Activated naive CD8-positive, alpha-beta T cell treated with anti-CD3 and anti-CD28 coated beads, Interleukin-2, amount 50 U/mL, for 16 hours (primary cell): ENCODE data around the gene IL4I1.

Experiments
- DNase-seq: peaks from one replicate; pipeline ENCODE4 v3.0.0-alpha.2; 2020; ENCODE audit warnings: low read depth, low spot score

The IL4I1 gene

GRCh38 chr19:49864890-49865289 lies 31.8 kb downstream of the IL4I1 start:
- no peak for DNase-seq

- DNase-seq, result no peak
These were observed 32.8 kb downstream of the IL4I1 start for GRCh38 chr19:49863935-49864320.

DNA sequence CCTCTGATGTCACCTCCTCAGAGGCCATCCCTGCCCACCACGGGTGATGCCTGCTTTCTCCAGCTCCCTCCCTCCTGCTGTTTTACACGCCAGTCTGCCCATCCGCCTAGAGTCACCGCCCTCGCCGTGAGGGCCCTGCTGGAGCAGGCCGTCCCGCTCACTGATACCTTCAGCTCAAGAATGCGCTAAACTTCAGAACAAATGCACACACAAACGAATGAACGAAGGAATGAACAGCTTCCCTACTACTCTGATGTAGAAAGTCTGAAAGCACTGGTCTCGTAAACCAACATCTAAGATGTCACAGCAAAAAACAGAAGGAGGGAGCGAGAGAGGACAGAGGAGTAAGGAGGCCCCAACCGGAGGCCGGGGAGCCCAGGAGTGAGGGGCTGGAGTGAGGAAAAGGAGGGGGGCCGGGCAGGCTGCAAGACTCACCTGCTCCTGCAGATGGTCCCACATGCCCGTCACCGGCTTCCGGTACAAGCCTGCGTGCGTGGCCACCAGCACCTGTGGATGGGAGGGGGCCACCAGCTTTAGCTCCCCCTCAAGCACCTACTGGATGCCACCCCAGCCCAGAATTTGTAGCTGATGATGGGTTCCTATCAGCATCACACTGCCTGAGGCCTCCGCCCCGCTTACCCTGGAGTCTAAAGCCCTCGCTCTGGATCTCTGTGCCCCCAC lies 33.3 kb downstream of the IL4I1 start:
- no peak for DNase-seq

GRCh38 chr19:49862391-49863253 lies 34.1 kb downstream of the IL4I1 start:
- DNase-seq, result no peak

GRCh38 chr19:49861541-49862378 lies 34.9 kb downstream of the IL4I1 start:
- DNase-seq, result no peak

DNA sequence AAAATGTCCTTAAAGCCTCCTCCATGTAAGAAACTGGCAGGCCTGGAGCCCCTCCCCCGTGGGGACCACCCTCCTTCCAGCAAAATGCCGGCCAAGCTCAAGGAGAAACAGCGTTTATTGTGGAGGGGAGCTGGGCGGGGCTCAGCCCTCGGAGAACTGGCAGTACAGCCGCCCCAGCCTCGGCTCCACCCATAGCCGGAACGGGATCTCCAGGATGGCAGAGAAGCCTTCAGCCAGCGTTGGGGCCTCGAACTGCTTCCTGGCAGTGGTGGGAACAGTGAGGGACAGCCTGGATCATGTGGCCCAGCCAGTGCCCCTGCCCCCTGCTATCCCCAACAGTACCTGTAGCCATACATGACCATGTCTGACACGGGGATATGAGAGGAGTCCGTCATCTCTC lies 35.6 kb downstream of the IL4I1 start:
- no peak for DNase-seq

DNA sequence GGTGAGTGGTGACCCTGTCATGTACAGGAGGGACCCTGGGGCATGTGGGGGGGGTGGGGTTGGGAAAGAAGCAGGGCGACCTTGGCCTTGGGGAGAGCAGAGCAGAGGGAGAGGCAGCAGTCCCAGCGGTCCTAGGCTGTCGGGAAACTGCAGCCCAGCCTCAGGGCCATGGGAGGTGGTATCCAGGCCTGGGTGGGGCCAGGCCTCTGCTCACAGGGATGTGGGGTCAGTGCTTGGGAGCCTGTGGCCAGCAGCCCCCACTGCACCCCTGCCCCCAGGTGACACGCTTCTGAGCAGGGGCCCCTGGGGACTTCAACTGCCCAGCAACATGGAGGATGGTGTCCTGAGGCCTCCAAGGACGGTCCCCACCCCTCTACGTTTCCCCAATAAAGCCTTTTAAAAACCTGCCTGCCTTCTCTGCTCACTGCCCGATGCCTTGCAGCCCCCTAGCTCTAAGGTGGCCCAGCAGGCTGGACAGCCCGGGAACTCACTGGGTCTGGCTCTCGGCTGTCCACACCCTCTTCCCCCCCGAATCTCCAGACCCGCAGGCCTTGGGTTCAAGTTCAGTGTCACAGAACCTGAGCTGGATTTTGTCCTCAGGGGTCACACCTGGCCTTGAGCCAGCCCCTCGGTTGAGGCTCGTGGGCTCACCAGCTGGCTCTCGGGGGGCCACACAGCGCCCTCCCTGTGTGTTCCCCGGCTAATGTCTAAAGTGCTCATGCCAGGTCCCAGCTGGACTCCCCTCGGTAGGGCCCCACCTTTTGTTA lies 36.2 kb downstream of the IL4I1 start:
- DNase-seq, result no peak

GRCh38 chr19:49859682-49860335 lies 36.9 kb downstream of the IL4I1 start:
- DNase-seq, result no peak

DNA sequence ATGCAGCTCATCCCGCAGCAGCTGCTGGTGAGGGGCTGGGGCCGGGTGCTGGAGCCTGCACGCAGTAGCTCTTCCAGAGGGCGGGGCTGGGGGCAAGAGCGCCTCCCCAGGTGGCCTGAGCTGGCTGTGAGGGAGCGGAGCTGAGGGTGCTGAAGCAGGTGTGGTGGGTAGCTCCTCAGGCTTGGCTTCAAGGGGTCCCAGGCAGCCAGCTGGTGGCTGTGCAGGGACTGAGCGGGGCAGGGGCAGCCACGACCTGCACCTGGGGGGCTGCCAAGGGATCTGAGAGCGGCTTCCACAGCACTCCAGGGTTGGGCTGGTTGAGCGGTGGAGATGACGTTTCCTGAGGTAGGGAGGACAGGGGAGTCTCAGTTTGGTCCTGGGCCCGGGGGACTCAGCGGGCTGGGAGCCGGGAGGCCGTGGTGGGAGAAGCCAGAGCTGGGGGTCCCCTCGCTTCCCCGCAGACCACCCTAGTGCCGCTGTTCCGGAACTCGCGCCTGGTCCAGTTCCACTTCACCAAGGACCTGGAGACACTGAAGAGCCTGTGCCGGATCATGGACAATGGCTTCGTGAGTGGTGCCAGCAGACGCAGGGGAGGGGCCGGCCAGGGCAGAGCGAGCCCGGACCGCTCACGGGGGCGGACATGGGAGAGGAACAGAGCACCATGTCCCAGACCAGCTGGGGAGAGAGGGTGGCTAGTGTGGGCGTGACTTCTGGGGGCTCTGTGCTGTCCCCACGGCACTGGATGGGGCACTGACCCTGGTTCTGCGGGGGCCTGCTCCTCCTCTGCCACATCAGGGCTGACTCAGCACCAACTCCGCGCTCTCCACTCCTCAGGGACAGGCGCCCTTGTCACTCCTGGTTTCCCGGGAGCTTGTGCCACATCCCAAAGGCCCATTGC lies 38.4 kb downstream of the IL4I1 start:
- DNase-seq, result no peak

DNA sequence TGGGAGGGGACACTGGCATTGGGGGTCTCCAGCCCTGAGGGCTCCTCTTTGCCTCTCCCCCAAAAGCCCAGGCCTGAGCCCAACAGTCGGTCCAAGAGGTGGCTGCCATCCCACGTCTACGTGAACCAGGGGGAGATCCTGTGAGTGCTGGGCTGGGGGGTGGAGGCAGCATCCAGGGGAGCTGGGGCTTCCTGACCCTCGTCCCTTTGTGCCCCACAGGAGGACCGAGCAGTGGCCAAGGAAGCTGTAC lies 38.9 kb downstream of the IL4I1 start:
- DNase-seq, result no peak

- no peak for DNase-seq
These were observed 39.4 kb downstream of the IL4I1 start for GRCh38 chr19:49857061-49857837.

DNA sequence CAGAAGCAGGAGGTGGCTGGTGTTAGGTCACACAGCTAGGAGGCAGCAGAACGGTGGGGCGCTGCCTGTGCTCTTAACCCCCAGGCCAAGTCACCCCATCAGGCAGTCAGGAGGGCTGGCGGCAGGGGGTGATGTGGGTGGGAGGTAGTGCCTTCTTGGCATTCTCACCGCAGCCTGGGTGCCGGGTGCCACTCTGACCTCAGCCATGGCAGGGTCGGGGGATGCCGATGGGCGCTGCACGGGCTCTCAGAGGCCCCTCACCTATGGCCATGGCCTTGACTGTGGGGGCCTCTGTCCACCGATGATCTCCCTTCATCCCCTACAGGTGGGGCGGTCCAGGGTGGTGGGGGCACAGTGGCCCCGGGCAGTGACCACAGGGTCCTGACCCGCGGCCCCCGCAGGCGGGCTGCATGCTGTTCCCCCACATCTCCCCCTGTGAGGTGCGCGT lies 40.1 kb downstream of the IL4I1 start:
- no peak for DNase-seq

DNA sequence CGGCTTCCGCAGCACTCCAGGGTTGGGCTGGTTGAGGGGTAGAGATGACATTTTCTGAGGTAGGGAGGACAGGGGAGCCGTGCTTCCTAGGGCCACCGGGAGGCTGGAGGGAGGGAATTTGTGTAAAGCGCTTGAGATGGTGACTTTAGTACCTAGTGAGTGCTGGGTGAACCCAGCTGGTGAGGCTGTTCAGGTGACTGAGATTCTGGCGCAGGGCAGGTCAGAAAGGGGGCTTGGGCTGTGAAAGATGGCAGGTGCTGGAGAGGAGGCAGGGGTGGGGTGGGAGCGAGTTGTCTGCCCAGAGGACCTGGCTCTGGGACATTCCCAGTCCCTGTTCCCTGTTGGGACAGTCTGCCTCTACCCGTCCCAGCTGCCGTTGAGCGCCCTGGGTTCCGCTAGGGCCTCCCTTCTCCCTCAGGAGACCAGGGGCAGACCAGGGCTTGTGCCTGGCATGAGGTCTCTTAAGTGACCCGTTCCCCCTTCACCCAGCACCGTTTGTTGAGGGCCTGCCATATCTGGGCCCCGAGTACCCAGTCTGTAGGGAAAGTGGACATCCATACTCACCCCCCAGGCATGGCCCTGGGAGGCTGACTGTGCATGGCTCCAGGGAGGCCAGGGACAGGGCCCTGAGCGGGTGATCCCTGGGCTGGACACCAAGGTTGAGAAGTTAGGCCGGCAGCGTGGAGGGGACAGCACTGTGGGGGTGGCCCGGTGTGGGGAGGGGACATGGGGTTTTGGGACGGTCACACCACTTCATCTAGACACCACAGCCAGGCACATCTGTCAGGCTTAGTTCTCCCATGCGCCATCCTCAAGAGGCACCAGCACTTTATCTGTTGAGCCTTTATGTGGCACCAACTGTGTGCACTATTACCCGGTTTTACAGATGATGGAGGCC lies 40.8 kb downstream of the IL4I1 start:
- DNase-seq, result no peak

GRCh38 chr19:49855277-49855675 lies 41.4 kb downstream of the IL4I1 start:
- DNase-seq, result no peak

- DNase-seq, result no peak
These were observed 42.1 kb downstream of the IL4I1 start for GRCh38 chr19:49854378-49855263.

DNA sequence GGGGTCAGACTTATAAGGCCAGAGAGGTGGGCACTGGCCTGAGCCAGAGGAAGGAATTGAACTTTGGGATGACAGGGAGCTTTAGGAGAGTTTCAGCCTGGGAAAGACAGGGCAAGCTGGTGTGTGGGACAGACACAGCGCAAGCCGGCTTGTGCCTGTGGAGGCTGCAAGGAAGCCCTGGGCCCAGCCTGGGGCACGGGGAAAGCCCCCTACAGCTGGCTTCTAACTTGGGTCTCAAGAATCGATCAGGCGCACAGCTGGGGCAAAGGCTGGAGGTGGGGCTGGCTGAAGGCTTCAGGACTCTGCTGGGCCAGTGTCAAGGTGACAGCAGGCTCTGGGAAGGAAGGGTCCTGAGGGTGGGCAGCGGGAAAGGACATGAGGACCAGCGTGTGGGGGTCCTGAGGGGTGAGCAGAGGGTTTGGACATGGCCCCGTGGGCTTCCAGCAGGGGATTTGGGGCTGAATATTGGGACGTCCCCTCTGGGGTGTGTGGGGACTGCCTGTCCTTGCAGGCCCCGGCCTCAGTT lies 42.8 kb downstream of the IL4I1 start:
- no peak for DNase-seq

- DNase-seq, result no peak
These were observed 44.0 kb downstream of the IL4I1 start for GRCh38 chr19:49852631-49853126.
